T-helper 2 cell treated with Interferon-gamma antibody and Interleukin-4, amounts not matched to agents 5 μg/mL and 100 μg/mL, for 36 hours (primary cell): ENCODE results near the gene ATP5ME.

Source experiments
- DNase-seq: peaks from one replicate; pipeline ENCODE4 v3.0.0; 2021; ENCODE audit warnings: low spot score
- H3K27ac Mint-ChIP-seq: one replicate; pipeline ENCODE4 v1.8.0; 2021; ENCODE audit warnings: mild to moderate bottlenecking, mixed read lengths
- H3K27me3 Mint-ChIP-seq: one replicate; pipeline ENCODE4 v1.8.0; 2021; ENCODE audit warnings: low read depth, mixed read lengths
- H3K36me3 Mint-ChIP-seq: one replicate; pipeline ENCODE4 v1.8.0; 2021; ENCODE audit warnings: low read depth, mixed read lengths
- H3K4me1 Mint-ChIP-seq: one replicate; pipeline ENCODE4 v1.8.0; 2021; ENCODE audit warnings: low read depth, mixed read lengths
- H3K4me3 Mint-ChIP-seq: one replicate; pipeline ENCODE4 v1.8.0; 2022; ENCODE audit warnings: mild to moderate bottlenecking, moderate library complexity, mixed read lengths
- H3K9me3 Mint-ChIP-seq: one replicate; pipeline ENCODE4 v1.8.0; 2021; ENCODE audit warnings: mixed read lengths

Gene ATP5ME

GRCh38 chr4:627347-628125 is 46.5 kb downstream of the ATP5ME start:
- Mint-ChIP-seq H3K4me1 (no peaks in the 10 kb centered on the region), H3K27me3 (no peaks in the 10 kb centered on the region), H3K36me3 (no peaks in the 10 kb centered on the region), H3K4me3 (no peak overlapping the region), H3K9me3 (peaks cover 16% of the 10 kb centered on the region), H3K27ac (no peak overlapping the region)
- no peak for DNase-seq

DNA sequence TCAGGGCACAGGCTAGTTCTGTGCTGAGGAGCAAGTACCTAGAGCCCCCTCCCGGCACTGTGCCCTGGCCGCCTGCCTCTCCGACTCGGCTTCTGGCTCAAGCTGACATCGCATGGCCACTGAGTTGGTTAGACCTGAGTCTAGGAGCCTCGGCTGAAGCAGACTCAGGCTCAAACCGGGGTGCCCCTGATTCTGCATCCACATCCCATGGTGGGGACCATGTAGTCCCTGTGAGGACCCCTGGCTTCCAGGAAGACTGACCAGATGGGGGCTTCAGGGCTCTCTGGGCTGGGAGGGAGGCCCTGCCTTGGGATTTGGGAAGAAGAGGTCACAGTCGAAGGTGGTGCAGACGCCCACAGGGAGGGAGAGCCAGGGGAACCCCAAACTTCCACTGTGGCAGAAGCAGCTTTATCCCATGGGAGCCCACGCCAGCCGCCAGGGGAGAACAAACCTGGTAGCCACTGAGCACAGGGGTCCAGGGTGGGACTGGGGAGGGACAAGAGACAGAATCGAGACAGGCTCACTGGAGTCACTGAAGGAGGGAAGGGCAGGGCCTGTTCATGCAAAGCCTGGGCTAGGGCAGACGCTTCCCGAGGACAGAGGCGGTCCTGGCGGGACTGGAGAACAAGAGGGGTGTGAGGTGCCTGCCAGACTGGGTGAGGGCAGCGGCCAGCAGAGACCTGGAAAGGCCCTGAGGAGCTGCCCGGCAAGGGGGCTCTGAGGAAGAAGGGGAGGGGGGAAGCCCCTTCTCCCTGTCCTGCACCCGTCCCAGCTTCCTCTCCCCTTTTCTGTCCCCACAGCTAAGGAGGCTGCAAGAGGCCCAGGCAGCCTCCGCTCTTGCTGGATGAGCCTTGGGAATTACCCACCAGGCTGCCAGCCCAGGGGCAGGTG is 47.6 kb downstream of the ATP5ME start:
- no peak for DNase-seq
- H3K4me1 Mint-ChIP-seq, result no peaks in the 10 kb centered on the region

DNA sequence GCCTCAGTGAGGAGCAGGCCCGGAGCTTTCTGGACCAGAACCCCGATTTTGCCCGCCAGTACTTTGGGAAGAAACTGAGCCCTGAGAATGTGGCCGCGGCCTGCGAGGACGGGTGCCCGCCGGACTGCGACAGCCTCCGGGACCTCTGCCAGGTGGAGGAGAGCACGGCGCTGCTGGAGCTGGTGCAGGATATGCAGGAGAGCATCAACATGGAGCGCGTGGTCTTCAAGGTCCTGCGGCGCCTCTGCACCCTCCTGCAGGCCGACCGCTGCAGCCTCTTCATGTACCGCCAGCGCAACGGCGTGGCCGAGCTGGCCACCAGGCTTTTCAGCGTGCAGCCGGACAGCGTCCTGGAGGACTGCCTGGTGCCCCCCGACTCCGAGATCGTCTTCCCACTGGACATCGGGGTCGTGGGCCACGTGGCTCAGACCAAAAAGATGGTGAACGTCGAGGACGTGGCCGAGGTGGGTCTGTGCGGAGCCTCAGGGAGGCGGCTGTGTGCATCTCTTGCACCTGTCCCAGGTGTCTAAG is 48.4 kb downstream of the ATP5ME start:
- Mint-ChIP-seq H3K4me1 (no peaks in the 10 kb centered on the region), H3K36me3 (no peaks in the 10 kb centered on the region), H3K9me3 (peaks cover under 1% of the 10 kb centered on the region), H3K4me3 (no peak overlapping the region), H3K27me3 (no peaks in the 10 kb centered on the region), H3K27ac (no peak overlapping the region)
- no peak for DNase-seq

More for the DNA sequence above, 47.6 kb downstream of the ATP5ME start:
- no peaks in the 10 kb centered on the region for H3K36me3 Mint-ChIP-seq
- no peaks in the 10 kb centered on the region for H3K27me3 Mint-ChIP-seq
- no peak overlapping the region for H3K4me3 Mint-ChIP-seq
- peaks cover 8% of the 10 kb centered on the region for H3K9me3 Mint-ChIP-seq
- no peak overlapping the region for H3K27ac Mint-ChIP-seq

- H3K4me3 Mint-ChIP-seq, result no peak within 1 kb of the TSS
- DNase-seq, result no peak
- H3K36me3 Mint-ChIP-seq, result no peaks in the 10 kb centered on the region
- no peaks in the 10 kb centered on the region for H3K27me3 Mint-ChIP-seq
- no peaks in the 10 kb centered on the region for H3K4me1 Mint-ChIP-seq
- H3K27ac Mint-ChIP-seq, result no peak within 1 kb of the TSS
- H3K9me3 Mint-ChIP-seq, result no peaks in the 10 kb centered on the region
Observed at GRCh38 chr4:624705-625590, 49.1 kb downstream of the ATP5ME start, which contains the start of gene PDE6B. PDE6B (plus strand) TSS chr4:625573; CDS start chr4:625627, 54 bp downstream.

DNA sequence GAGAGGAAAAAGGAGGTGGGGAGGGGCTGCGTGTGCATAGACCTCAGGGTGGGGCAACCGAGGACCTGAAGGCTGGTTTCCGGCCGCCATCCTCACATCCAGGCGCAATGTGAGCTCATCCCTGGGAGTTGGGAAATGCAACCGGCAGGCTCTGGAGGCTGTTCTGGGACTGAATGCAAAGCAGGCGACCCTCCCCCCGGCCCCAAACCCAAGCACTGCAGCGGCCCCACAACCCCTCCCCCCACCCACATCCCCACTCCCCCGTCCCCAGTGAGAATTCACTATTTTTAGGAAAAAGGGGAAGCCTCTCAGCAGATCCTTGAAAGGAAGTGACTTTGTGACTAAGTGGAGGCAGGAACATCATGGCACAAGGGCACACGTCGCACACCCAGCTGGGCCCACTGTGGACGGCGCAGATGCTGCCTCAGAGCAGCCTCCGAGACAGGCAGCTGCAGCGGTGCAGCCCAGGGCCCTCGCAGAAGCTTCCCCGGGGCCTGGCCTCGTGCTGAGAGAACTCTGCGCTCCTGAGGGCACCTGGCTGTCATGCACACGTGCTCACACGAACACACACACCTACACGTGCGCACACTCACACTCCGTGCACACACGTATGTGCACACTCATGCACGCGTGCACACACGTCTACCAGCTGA is 50.0 kb downstream of the ATP5ME start:
- DNase-seq, result no peak
- no peaks in the 10 kb centered on the region for H3K36me3 Mint-ChIP-seq
- no peak overlapping the region for H3K27ac Mint-ChIP-seq
- H3K9me3 Mint-ChIP-seq, result no peaks in the 10 kb centered on the region
- no peaks in the 10 kb centered on the region for H3K4me1 Mint-ChIP-seq
- no peaks in the 10 kb centered on the region for H3K27me3 Mint-ChIP-seq
- H3K4me3 Mint-ChIP-seq, result no peak overlapping the region

DNA sequence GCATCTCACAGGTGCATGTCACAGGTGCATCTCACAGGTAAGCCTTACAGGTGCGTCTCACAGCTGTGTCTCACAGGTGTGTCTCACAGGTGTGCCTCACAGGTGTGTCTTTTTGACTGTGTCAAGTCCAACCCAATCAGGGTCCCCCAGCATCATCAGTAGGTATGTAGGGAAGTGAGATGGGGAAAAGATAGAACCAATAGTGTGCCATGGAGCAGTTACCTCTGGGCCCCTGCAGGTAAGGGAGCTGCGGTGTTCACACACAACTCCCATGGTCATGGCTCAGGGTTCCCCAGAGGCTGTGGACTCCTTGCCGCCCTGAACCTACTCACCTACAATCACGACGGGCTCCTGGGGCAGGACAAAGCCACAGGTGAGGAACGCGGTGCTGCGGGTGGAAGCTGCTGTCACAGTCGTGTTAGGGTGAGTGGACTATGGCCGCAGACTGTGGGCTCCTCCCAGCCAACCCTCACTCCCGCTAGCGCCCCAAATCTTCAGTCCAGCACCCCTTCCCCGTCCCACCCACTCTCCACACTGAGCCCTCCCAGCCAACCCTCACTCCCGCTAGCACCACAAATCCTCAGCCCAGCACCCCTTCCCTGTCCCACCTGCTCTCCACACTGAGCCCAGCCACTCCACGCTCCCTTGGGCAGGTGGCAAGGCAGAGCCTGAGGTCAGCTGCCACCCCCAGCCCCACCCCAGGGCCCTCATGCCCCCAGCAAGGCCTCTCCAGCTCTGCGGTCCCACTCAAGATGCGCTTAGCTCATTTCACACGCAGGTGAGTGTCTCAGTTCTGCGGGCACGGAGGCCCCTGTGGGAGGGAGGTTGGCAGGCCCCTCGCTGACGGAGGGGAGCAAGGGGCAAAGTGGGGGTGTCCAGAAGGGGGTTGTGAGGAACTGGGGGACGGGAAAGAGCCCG is 50.8 kb downstream of the ATP5ME start:
- no peaks in the 10 kb centered on the region for H3K36me3 Mint-ChIP-seq
- H3K27ac Mint-ChIP-seq, result no peak overlapping the region
- no peaks in the 10 kb centered on the region for H3K27me3 Mint-ChIP-seq
- no peak for DNase-seq
- no peak overlapping the region for H3K4me3 Mint-ChIP-seq
- H3K4me1 Mint-ChIP-seq, result no peaks in the 10 kb centered on the region
- no peaks in the 10 kb centered on the region for H3K9me3 Mint-ChIP-seq
